Loucy (cell line): ENCODE measurements around the gene PRMT1.

Experiments used
- H2AFZ ChIP-seq: fragments of 200-600 bp; sonication (generic); 2 replicates; pipeline ENCODE4 v1.6.0; 2016; ENCODE audit warnings: antibody characterized with exemption, mild to moderate bottlenecking, low read length, moderate library complexity
- H3F3A ChIP-seq: fragments of 200-600 bp; 2 replicates; pipeline ENCODE4 v1.6.0; 2016; ENCODE audit warnings: antibody characterized with exemption, low read depth, mild to moderate bottlenecking
- H3K27me3 ChIP-seq: fragments of 200-600 bp; sonication (generic); 2 replicates; pipeline ENCODE4 v1.6.1; 2014; ENCODE audit warnings: low read length, mild to moderate bottlenecking; ENCODE audit not compliant: insufficient read depth, poor library complexity, severe bottlenecking
- H3K36me3 ChIP-seq: fragments of 200-600 bp; sonication (generic); 2 replicates; pipeline ENCODE4 v1.6.1; 2016; ENCODE audit warnings: low read length; ENCODE audit not compliant: insufficient read depth
- H3K4me1 ChIP-seq: fragments of 200-600 bp; sonication (generic); 2 replicates; pipeline ENCODE4 v1.5.1; 2014; ENCODE audit warnings: low read length, mild to moderate bottlenecking; ENCODE audit not compliant: insufficient read depth, poor library complexity, severe bottlenecking
- H3K4me2 ChIP-seq: fragments of 200-600 bp; sonication (generic); 2 replicates; pipeline ENCODE4 v1.6.0; 2014; ENCODE audit warnings: antibody characterized with exemption, low read length, low read depth, mild to moderate bottlenecking; ENCODE audit not compliant: poor library complexity, severe bottlenecking
- H3K4me3 ChIP-seq: fragments of 200-600 bp; sonication (generic); 2 replicates; pipeline ENCODE4 v1.5.1; 2014; ENCODE audit warnings: low read length, mild to moderate bottlenecking, mixed read lengths; ENCODE audit not compliant: poor library complexity, severe bottlenecking
- H3K79me2 ChIP-seq: fragments of 200-600 bp; sonication (generic); 2 replicates; pipeline ENCODE4 v1.6.1; 2014; ENCODE audit warnings: low read length; ENCODE audit not compliant: insufficient read depth
- H3K9ac ChIP-seq: fragments of 200-600 bp; sonication (generic); 2 replicates; pipeline ENCODE4 v1.6.0; 2014; ENCODE audit warnings: mild to moderate bottlenecking, low read depth, low read length, moderate library complexity; ENCODE audit not compliant: poor library complexity, severe bottlenecking
- H3K9me2 ChIP-seq: fragments of 200-600 bp; sonication (generic); replicated peaks from 2 replicates; pipeline ENCODE4 v1.6.1; 2016; ENCODE audit warnings: low read depth, low read length, mixed read lengths
- H3K9me3 ChIP-seq: fragments of 200-600 bp; sonication (generic); 2 replicates; pipeline ENCODE4 v1.6.1; 2014; ENCODE audit warnings: mild to moderate bottlenecking, antibody characterized with exemption, low read length, low read depth; ENCODE audit not compliant: insufficient read depth
- H4K20me1 ChIP-seq: fragments of 200-600 bp; sonication (generic); 2 replicates; pipeline ENCODE4 v1.6.0; 2014; ENCODE audit warnings: antibody characterized with exemption, low read length, mild to moderate bottlenecking; ENCODE audit not compliant: insufficient read depth, poor library complexity, severe bottlenecking
- EZH2phosphoT487 ChIP-seq: fragments of 200-600 bp; IDR thresholded peaks from 2 replicates; pipeline ENCODE4 v1.6.1; 2018; ENCODE audit warnings: antibody characterized with exemption, mild to moderate bottlenecking, moderate library complexity, borderline replicate concordance
- TF ChIP-seq, protein P1 (sequence below): fragments of 200-600 bp; sonication (generic); conservative IDR thresholded peaks from 2 replicates; pipeline ENCODE4 v1.5.1; 2014; ENCODE audit warnings: mild to moderate bottlenecking, antibody characterized with exemption, low read length

The PRMT1 gene

DNA sequence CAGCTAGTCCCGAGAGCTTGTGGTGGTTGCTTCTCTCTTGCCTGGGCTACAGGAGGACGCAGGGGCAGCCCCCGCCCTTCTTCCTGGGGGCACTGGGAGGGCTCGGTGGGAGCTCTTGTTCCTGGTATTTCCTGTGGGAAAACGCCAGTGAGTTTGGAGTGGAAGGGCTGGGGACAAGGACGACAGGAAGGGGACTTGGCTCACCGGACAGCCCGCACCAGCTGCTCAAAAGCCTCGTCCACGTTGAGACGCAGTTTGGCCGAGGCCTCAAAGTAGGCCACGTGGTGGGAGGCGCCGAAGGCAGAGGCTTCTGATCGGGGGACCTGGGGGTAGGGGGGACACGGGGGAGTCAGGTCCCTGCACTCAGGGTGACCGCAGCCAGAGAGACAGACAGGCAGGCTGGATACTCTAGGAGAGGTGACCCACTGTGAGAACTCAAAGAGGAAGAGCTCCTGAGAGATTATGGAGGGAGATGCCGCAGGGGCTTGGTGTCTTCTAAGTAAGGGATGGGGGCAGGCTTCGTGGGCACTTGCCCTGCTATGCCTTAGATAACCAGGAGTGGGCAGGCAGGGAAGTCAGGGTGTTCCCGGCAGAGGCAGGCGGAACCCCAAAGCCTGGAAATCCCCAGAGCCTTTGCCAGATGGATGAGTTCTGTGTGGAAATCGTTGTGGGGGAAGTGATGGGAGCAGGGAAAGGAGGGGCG is 41.4 kb upstream of the PRMT1 start:
- TF ChIP-seq EZH2phosphoT487 = no peak
- TF ChIP-seq, protein P1, sequence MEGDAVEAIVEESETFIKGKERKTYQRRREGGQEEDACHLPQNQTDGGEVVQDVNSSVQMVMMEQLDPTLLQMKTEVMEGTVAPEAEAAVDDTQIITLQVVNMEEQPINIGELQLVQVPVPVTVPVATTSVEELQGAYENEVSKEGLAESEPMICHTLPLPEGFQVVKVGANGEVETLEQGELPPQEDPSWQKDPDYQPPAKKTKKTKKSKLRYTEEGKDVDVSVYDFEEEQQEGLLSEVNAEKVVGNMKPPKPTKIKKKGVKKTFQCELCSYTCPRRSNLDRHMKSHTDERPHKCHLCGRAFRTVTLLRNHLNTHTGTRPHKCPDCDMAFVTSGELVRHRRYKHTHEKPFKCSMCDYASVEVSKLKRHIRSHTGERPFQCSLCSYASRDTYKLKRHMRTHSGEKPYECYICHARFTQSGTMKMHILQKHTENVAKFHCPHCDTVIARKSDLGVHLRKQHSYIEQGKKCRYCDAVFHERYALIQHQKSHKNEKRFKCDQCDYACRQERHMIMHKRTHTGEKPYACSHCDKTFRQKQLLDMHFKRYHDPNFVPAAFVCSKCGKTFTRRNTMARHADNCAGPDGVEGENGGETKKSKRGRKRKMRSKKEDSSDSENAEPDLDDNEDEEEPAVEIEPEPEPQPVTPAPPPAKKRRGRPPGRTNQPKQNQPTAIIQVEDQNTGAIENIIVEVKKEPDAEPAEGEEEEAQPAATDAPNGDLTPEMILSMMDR = no peak
- Histone ChIP-seq H3F3A (0 out of 2 replicates have a peak, but pooled peaks cover 1% of the 10 kb centered on the region), H3K9me2 (no peaks in the 10 kb centered on the region), H2AFZ (no peak overlapping the region), H3K4me1 (peaks cover 16% of the 10 kb centered on the region), H3K4me2 (no peak overlapping the region), H4K20me1 (no peaks in the 10 kb centered on the region), H3K4me3 (no peak overlapping the region), H3K36me3 (no peaks in the 10 kb centered on the region), H3K27me3 (no peaks in the 10 kb centered on the region), H3K9ac (no peak overlapping the region), H3K9me3 (no peaks in the 10 kb centered on the region), H3K79me2 (no peaks in the 10 kb centered on the region)

DNA sequence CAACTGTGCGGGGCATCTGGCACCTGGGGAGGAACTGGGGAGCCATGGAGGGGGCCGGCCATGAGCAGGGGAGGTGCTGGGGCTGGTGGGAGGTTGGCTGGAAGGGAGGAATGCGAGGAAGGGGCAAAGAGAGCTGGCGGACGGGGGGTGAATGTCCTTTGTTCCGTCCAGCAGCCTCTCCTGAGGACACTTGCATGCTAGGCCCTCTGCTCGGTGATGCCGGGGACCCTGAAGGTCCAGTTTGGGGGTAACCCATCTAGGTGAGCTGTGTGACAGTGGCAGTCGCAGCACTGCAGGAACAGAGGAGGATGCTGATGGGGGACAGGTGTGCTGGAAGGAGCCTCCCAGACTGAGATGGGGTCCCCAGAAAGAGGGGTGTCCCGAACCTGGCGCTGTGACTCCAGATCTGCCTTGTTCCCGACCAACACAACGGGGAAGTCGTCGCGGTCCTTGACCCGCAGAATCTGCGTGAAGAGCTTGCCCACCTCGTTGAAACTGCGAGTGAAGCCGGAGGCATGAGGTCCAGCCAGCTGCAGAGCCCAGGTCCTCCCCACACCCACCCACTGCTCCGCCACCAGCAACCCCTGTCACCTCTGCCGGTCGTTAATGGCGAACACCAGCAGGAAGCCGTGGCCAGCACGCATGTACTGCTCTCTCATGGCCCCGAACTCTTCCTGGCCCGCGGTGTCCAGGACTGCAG is 40.7 kb upstream of the PRMT1 start:
- Histone ChIP-seq H3K9me3 (no peaks in the 10 kb centered on the region), H3K4me2 (no peak overlapping the region), H2AFZ (no peak overlapping the region), H3K79me2 (no peaks in the 10 kb centered on the region), H3K4me1 (peaks cover 16% of the 10 kb centered on the region), H3K9ac (no peak overlapping the region), H3K9me2 (no peaks in the 10 kb centered on the region), H3F3A (0 out of 2 replicates have a peak, but pooled peaks cover 3% of the 10 kb centered on the region), H4K20me1 (no peaks in the 10 kb centered on the region), H3K27me3 (no peaks in the 10 kb centered on the region), H3K36me3 (no peaks in the 10 kb centered on the region), H3K4me3 (no peak overlapping the region)
- TF ChIP-seq EZH2phosphoT487 = no peak
- TF ChIP-seq, protein P1 = no peak

DNA sequence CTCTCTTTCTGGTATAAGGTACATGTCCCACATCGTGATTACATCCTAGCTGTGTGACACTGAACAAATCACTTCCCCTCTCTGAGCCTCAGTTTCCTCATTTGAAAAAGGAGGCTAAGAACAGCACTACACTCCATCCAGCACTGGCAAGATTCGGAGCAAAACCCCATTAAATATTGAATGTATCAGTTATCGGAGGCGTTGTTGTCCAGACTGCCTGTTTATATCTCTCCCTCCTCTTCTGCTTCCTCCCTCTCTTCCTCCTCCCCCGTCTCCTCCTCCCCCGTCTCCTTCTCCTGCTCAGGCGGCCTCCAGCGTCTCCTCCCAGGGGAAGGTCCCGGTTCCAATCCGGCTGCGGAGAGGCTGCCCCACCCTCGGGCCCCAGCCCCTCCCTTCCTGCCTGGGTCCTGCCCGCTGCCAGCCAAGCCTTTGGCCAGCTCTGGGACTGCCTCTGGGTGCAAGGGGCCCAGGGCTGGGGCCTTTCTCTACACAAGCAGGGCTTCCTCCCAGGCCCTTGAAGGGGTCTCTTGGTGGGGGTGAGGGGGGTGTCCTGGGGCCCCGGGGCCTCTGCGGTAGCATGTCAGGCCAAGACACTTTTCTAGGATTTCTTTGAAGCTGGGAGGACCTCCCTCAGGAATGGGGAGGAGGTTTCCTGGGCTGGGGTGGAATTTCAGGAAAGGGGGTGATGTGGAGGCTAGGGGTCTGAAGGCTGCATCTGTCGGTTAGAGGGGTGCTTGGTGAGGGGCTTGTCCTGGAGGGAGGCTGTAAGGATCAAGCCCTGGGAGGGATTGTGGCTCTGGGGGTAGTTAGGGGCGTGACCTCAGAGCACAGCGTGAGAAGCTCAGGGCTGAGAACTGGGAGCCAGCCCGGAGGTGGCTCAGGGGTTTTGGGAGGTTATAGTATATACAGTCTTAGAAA is 39.0 kb upstream of the PRMT1 start:
- H3K79me2 ChIP-seq = peaks cover 9% of the 10 kb centered on the region
- H3K9ac ChIP-seq = no peak overlapping the region
- no peaks in the 10 kb centered on the region for H3K27me3 ChIP-seq
- no peaks in the 10 kb centered on the region for H3K36me3 ChIP-seq
- H3F3A ChIP-seq = 0 out of 2 replicates have a peak, but pooled peaks cover 3% of the 10 kb centered on the region
- H3K9me2 ChIP-seq = no peaks in the 10 kb centered on the region
- H3K9me3 ChIP-seq = no peaks in the 10 kb centered on the region
- no peak for TF ChIP-seq EZH2phosphoT487
- TF ChIP-seq, protein P1 = no peak
- no peak overlapping the region for H3K4me3 ChIP-seq
- peaks cover 8% of the 10 kb centered on the region for H4K20me1 ChIP-seq
- H3K4me1 ChIP-seq = peaks cover 20% of the 10 kb centered on the region
- H2AFZ ChIP-seq = no peak overlapping the region
- H3K4me2 ChIP-seq = no peak overlapping the region
